Progenitor cell of endocrine pancreas (in vitro differentiated cells): ENCODE data around the gene ZFPM1. TPM values are rescaled to one million over a fixed set of nuclear protein-coding genes. Genes with fewer than 3 reads are reported as not detected.

ENCODE experiments used
- DNase-seq: peaks from one replicate; pipeline ENCODE4 v3.0.0; 2021; ENCODE audit warnings: low spot score; ENCODE audit not compliant: unreplicated experiment
- H3K27ac Mint-ChIP-seq: 2 replicates; pipeline ENCODE4 v1.8.0; 2021; ENCODE audit warnings: mild to moderate bottlenecking, moderate library complexity, mixed read lengths
- H3K27me3 Mint-ChIP-seq: 2 replicates; pipeline ENCODE4 v1.8.0; 2021; ENCODE audit warnings: mixed read lengths
- H3K36me3 Mint-ChIP-seq: 2 replicates; pipeline ENCODE4 v1.8.0; 2022; ENCODE audit warnings: mixed read lengths; ENCODE audit not compliant: insufficient read depth
- H3K4me1 Mint-ChIP-seq: 2 replicates; pipeline ENCODE4 v1.8.0; 2021; ENCODE audit warnings: low read depth, mixed read lengths
- H3K4me3 Mint-ChIP-seq: 2 replicates; pipeline ENCODE4 v1.8.0; 2021; ENCODE audit warnings: low read depth, mild to moderate bottlenecking, moderate library complexity, mixed read lengths
- H3K9me3 Mint-ChIP-seq: 2 replicates; pipeline ENCODE4 v1.8.0; 2021; ENCODE audit warnings: low read depth, mixed read lengths
- CTCF ChIP-seq: fragments of 200-600 bp; sonication (generic); IDR thresholded peaks from one replicate; pipeline ENCODE4 v1.5.0; 2021; ENCODE audit warnings: antibody characterized with exemption, mild to moderate bottlenecking; ENCODE audit not compliant: unreplicated experiment
- total RNA-seq: library from RNA; stranded (reverse); gene quantifications from 2 replicates; pipeline ENCODE4 v1.2.1, GENCODE V29; 2021

The ZFPM1 gene
- total RNA-seq, 1 donor from 2014 or later, result 90.6 TPM

DNA sequence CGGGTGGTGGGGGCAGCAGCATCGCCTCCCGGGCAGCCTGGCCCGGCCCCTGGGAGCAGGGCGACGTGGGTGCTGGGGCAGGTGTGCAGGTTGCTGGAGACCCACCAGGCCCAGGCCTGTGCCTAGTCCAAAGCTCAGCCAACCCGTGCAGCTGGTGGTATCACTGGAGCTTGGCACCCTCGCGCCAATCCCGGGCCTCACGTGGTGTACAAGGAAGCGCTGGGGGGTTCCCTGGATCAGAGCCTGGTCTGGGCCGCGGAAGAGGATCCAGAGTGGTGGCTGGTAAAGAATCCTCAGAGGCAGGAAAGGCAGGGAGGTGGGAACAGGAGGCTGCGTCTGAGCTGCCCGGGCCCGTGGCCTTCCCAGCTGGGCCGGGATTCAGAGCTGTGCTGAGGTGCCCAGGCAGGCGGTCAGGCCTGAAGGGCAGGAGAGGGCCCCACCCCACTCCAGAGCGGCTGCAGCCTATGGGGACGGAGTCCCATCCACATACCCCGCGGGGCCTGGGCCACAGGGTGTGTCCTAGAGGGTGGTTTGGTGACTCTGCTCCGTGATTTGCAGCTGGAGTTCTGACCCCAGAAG is 36.2 kb downstream of the ZFPM1 start:
- Mint-ChIP-seq H3K4me3 (no peak overlapping the region), H3K27ac (peak overlapping the region; percentile 49), H3K9me3 (no peaks in the 10 kb centered on the region), H3K4me1 (peaks cover 24% of the 10 kb centered on the region), H3K36me3 (peaks cover 19% of the 10 kb centered on the region), H3K27me3 (no peaks in the 10 kb centered on the region)
- DNase-seq, result no peak
- TF ChIP-seq CTCF, result no peak

- H3K27me3 Mint-ChIP-seq, result no peaks in the 10 kb centered on the region
- no peak overlapping the region for H3K27ac Mint-ChIP-seq
- no peak for DNase-seq
- no peaks in the 10 kb centered on the region for H3K9me3 Mint-ChIP-seq
- H3K36me3 Mint-ChIP-seq, result peaks cover 16% of the 10 kb centered on the region
- peaks cover 26% of the 10 kb centered on the region for H3K4me1 Mint-ChIP-seq
- no peak overlapping the region for H3K4me3 Mint-ChIP-seq
- no peak for TF ChIP-seq CTCF
These were observed 38.0 kb downstream of the ZFPM1 start for GRCh38 chr16:88491001-88491559.

DNA sequence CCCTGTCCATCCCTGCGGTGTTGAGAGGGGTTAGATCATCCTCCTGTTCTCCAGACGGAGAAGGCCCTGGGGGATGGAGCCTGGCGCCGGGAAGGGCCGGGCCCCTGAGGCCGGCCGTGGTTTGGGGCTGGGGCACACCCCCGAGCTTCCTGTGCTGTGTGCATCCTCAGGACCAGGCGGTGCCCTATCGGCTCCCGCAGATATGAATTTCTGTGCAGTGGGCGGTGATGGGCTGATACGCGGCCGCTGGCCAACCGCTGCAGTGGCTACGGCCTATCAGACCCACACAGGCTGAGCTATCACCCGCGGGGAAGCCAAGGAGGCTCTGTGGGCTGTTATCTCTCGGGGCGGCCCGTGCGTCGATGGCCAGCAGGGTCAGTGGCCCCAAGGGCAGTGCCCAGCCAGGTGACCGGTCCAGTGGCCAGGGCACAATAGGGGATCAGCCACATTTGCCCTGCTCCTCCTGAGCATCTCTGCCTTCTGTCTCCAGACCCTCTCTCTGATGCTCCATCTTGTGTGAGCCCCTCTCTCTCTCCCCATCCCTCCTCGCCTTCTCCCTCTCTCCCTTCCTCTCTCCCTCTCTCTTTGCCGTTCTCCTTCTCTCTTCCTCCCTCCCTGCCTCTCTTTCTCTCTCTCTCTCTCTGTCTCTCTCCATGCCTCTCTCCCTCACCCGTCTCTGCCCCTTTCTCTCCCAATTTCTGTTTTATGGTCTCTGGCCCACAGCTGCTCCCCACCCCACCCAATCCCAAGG is 38.7 kb downstream of the ZFPM1 start:
- H3K27ac Mint-ChIP-seq, result peak overlapping the region; percentile 85
- peaks cover 12% of the 10 kb centered on the region for H3K36me3 Mint-ChIP-seq
- no peak overlapping the region for H3K4me3 Mint-ChIP-seq
- TF ChIP-seq CTCF, result no peak
- H3K4me1 Mint-ChIP-seq, result peaks cover 28% of the 10 kb centered on the region
- H3K9me3 Mint-ChIP-seq, result no peaks in the 10 kb centered on the region
- no peak for DNase-seq
- H3K27me3 Mint-ChIP-seq, result no peaks in the 10 kb centered on the region

- H3K9me3 Mint-ChIP-seq, result no peaks in the 10 kb centered on the region
- H3K4me1 Mint-ChIP-seq, result peaks cover 21% of the 10 kb centered on the region
- TF ChIP-seq CTCF, result no peak
- H3K4me3 Mint-ChIP-seq, result no peak overlapping the region
- peak overlapping the region; percentile 13 for H3K27ac Mint-ChIP-seq
- H3K27me3 Mint-ChIP-seq, result no peaks in the 10 kb centered on the region
- DNase-seq, result no peak
- H3K36me3 Mint-ChIP-seq, result peaks cover 7% of the 10 kb centered on the region
These were observed 40.8 kb downstream of the ZFPM1 start for GRCh38 chr16:88493879-88494278.

DNA sequence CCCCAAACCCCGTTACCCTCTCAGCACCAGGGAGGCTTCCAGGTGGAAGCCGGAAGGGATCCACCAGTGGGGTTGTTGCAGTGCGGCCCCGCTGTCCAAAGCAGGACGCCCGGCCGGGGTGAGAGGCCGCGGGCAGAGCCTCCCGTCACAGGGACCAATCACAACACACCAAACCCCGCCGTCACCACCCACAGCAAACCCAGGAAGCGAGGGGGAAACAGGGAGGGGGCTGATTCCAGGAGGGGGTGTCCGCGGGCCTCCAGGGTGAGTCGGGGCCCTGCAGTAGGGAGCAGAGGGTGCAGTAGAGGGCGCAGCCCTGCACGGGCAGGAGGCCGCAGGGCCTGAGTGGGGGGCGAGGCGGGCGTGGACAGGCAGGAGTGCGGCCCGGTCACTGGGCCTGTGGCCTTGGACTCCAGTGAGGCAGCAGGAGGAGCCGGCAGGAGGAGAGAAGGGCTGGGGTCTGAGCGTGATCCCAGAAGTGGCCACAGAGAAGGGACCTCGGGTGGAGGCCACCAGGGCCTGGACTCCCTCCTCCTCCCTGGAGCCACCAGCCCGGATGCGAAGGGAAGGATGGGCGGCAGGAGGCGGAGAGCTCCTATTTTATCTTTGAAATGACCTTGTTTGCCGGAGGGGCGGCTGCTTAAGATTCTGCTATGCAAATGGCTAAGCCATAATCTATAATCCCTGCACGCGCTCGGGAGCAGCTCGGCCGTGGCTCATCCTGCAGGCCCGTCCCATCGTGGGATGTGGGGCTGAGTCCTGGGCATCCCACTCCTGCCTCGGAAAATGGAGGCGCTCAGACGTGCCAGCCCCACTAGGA is 41.5 kb downstream of the ZFPM1 start:
- no peak for DNase-seq
- Mint-ChIP-seq H3K4me3 (no peak overlapping the region), H3K4me1 (peaks cover 22% of the 10 kb centered on the region), H3K27me3 (no peaks in the 10 kb centered on the region), H3K36me3 (peaks cover 7% of the 10 kb centered on the region), H3K27ac (peak overlapping the region; percentile 45), H3K9me3 (no peaks in the 10 kb centered on the region)
- TF ChIP-seq CTCF, result no peak
